GM18505 (cell line): ENCODE data around the gene RFX4.
"Not testable (repeated sequence)": the region's sequence is repeated elsewhere in the genome, so short reads cannot be mapped to it uniquely, and the experiment has no call there.

Experiments used
- ATAC-seq: cut with Tn5 transposase; IDR thresholded peaks from one replicate; pipeline ENCODE4 v1.9.1; 2021; ENCODE audit not compliant: unreplicated experiment
- POLR2A ChIP-seq: IDR thresholded peaks from 4 replicates; pipeline ENCODE4 v1.6.1; 2011; ENCODE audit warnings: borderline replicate concordance; ENCODE audit not compliant: insufficient read depth, insufficient read length; ENCODE audit errors: extremely low read depth

Gene RFX4

DNA sequence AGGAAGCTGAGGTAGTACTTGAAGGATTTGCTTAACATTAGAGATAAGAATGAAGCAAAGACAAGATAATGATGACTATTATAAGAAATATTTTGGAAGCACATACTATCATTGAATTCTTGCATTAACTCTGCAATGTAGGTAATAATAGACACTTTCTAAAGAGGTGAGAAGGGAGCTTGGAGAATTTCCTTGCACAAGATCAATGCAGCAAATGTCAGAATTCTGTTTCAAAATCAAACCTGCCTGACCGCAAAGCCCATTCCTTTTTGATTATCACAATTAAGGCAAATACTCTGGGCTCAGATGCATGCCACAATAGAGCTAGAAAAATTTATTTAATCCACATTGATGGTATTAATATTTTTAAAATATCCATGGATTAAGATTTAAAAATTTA is 141.3 kb downstream of the RFX4 start:
- ATAC-seq, result no peak
- TF ChIP-seq POLR2A, result no peak

DNA sequence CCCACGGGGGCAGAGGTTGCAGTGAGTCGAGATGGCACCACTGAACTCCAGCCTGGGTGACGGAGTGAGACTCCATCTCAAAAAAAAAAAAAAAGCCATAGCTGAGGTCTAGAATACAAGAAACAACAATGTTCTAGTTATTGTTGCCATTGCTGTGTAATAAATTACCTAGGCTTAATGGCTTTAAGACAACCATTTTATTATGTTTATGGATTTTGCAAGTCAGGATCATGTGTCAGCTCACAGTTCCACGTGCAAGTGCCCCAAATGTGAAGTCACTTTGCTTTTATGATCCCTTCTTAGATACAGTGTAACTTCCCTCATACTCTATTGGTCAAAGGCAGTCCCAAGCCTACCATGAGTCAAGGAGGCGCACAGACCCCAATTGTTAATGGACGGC is 142.1 kb downstream of the RFX4 start:
- no peak for TF ChIP-seq POLR2A
- ATAC-seq, result no peak

DNA sequence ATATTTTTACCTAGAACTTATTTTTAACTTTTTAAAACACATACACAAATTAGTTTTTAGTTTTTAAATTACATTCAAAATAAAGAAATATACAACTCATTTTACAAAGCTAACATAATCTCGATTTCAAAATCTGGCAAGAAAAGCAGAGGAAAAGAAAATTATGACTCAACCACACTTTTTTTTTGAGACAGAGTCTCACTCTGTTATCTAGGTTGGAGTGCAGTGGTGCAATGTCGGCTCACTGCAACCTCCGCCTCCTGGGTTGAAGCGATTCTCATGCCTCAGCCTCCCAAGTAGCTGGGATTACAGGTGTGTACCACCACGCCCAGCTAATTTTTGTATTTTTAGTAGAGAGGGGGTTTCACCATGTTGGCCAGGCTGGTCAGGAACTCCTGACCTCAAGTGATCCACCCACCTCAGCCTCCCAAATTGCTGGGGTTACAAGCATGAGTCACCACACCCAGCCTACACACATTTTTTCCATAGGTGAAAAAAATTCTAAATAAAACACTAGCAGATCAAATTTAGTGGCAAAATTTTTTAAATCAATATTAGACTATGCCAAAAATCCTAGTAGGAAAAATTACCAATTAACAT is 143.9 kb downstream of the RFX4 start:
- not testable (repeated sequence) for ATAC-seq

DNA sequence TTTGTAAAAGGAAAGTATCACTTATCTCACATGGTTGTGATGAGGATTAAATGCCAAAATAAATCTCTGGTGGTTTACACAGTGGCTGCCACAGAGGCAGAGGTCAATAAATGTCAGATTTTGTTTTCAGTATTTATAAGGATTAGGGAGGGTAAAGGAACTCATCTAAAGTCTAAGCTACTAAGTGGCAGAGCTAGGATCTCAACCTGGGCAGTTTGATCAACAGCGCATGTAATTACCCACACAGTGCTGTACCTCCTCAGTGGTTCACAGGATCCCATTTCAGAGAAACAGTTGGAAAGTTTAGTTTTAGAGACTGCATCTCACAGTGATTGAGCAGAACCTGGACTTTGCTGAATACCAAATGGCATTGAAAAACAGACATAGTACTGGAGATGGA is 146.8 kb downstream of the RFX4 start:
- no peak for TF ChIP-seq POLR2A
- ATAC-seq, result no peak

DNA sequence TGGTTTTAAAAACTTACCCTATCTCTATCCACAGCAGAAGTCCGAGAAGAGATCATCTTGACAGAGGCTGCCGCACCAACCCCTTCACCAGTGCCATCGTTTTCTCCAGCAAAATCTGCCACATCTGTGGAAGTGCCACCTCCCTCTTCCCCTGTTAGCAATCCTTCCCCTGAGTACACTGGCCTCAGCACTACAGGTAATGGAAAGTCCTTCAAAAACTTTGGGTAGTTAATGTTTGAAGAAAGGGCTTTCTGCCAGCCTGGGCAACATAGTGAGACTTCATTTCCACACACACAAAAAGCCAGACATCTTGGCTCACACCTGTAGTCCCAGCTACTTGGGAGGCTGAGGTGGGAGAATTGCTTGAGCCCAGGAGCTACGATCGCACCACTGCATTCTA is 150.1 kb downstream of the RFX4 start:
- TF ChIP-seq POLR2A, result no peak
- no peak for ATAC-seq

DNA sequence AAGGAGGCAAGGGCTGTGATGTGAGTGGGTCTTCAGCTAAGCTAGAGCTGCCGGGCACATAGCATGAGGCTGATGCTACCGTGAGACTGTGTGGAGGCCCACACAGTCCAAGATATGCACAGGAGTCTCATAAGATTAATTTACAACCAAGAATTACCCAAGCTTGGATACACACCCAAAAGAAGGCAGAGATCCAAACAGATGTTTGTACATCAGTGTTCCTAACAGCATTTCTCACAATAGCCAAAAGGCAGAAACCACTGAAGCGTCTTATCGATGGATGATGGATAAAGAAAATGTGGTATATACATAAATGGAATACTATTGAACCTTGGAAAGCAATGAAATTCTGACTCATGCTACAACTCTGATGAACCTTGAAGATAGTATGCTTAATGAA is 150.9 kb downstream of the RFX4 start:
- ATAC-seq, result no peak
- no peak for TF ChIP-seq POLR2A

DNA sequence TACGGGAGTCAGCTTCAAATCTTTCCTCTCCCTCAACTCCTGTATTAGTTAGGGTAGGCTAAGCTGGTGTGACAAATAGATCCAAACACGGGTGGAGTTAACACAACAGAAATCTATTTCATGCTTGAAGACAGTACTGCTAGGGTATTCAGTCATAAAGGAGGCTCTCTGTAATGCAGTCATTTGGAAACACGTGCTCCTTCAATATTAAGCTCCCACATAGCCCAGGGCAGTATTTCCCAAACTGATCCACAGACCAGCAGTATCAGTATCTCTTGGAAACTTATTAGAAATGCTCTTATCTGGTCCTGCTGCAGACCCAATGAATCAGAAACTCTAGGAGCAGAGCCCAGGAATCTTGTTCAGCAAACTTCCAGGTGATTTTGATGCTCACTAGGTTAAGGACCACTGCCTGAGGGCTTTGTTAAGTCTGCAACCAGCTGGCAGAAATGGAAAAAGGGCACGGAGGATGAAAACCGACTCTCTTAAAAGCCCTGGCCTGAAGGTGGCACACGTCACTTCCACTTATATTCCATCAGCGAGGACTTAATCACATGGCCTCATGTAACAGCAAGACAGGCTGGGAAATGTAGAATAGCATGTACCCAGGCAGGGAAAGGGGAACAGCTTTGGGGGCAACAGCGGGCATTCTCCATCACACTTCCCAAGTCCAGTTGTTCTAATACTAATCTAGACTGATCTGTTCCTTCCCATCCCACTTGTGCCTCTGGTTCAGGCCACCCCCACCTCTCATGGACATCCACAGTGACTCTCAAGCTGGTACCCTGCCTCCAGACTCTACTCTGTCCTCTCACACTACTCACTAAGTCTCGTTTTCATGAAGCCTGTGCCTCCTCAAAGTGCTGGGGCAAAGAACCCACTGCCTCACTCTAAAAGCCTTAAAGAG is 153.5 kb downstream of the RFX4 start:
- ATAC-seq, result no peak
- no peak for TF ChIP-seq POLR2A

DNA sequence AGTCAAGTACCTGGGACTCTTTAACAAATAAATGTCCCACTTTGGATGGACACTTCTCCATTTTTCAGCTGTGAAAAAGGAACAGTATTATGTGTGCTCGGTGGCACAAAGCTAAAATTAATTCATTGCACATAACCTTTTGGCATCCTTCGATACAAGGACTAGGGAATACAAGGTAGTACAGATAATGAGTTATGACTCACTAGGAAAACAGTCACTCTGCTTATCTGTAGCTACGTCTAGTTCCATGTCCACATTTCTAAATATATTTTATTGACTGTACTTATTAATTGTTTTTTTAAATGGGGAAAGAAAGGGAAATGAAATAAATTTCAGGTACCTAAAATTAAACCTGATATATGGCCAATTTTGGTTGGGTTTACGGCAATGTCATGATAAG is 156.5 kb downstream of the RFX4 start:
- no peak for ATAC-seq
- TF ChIP-seq POLR2A, result no peak

DNA sequence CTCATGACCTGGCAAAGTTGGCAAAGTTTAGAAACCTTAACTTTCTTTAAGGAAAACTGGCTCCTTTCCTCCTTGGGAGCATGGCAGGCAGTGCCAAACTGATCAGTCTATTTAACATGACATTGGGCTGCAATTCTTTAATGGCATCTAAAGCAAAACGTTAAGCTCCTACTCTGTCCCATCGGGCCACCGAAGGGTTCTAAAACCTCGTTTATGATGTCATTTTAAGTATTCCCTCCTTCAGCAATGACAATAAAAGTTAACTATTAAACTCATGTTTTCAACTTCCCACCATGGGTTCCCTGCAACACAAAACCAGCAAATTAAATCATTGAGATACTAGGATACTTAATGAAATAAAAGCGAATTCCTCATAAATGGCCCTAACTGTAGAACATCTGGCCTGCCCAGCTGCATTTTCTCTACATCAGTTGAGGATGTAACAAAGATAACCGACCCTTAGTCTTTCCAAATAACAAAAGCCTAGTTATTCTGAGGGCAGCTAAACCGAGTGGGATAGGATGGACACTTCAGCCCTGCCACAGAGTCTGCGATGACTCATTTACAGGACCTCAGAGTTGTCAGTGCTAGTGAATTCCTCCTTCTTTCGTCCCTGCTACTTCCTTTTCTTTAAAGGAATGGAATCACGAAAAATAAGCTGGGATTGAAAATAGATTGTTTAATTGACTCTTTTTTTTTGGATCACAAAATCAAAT is 157.2 kb downstream of the RFX4 start:
- TF ChIP-seq POLR2A, result no peak
- no peak for ATAC-seq

DNA sequence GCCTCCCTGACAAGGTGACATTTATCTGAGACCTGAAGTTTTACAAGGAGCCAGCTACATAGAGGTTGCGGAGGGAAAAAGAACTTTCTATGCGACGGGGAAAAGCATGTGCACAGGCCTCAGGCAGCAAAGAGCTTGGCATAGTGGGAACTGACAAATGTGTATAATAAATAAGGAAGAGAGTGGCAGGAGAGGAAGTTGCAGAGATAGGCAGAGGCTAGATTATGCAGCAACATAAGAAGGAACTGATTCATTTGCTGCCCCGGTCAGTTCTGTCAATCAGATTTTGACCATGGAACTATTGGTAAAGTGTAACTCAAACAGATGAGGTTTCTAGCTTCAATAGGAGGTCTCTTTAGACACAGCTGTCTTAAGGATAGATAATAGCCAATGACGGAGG is 158.0 kb downstream of the RFX4 start:
- TF ChIP-seq POLR2A, result no peak
- no peak for ATAC-seq

DNA sequence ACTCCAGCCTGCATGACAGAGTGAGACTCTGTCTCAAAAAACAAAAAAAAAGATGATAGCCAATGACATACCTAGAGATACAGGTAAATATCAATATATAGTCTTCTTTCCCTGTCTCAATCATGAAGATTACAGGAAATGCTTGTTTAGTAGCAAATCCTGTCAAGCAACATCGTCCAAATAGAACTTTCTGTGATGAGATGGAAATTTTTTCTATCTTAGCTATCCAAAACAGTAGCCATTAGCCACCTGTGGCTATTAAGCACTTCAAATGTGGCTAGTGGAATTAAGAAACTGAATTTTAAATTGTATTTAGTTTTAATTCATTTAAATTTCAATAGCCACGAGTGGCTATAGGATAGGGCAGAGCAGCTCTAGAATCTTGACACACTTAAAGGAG is 158.4 kb downstream of the RFX4 start:
- TF ChIP-seq POLR2A, result no peak
- no peak for ATAC-seq

DNA sequence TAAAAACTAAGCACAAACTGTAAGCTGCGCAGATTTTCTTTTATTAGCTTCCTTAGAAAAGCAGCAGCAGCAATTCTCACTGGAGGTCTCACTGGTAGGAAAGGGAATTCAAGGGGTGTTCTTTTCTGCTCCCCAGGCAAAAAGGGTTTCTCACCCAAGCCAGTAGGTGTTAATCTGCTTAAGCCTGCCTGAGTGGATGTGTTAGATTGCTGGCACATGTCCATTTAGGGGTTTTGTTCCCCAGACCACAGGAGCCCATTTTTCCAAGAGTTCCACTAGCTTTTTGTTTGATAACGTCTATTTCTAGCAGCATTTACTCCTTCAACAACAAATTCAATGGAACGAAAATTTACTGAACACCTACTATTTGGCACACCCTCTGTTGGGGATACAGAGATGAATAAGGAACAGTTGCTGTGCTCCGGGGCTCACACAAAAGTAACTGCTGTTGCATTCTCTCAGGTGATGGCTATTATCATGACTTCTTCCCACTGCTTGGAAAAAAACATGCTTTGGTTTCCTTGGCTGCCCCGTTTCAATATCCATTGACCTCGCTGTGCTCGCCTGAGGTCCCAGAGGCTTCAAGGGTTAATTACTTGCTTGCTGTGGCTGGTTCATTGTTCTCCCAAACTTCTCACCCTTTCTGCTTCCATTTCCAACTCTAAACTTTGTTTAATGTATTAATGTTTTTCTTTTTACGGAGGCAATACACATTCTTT is 160.6 kb downstream of the RFX4 start:
- ATAC-seq, result no peak
- no peak for TF ChIP-seq POLR2A

DNA sequence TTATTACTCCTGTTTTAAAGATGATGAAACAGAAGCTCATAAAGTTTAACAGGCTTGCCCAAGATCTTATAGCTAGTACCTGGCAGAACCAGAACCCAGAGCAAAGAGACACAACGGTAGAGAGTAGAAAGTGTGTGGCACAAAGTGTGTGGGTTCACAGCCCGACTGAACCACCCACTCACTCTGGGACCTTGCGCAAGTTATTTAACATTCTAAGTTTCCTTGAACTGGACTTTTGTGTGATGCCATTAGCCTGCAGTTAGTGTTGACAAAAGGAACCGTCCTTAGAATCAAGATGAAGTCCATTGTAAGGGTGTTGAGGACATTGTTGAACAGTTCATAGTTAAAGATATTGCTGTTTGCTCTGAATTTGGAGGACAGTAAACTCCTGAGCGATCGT is 161.8 kb downstream of the RFX4 start:
- TF ChIP-seq POLR2A, result no peak
- no peak for ATAC-seq
